IMR-90 (cell line): ENCODE measurements around the gene PAIP1. TPM values are rescaled to one million over a fixed set of nuclear protein-coding genes. Genes with fewer than 3 reads are reported as not detected.

ENCODE experiments used
- ATAC-seq: fragments of 200-7000 bp; cut with Tn5 transposase; 2 replicates; pipeline ENCODE4 v1.9.1; 2020; ENCODE audit warnings: low read depth, mild to moderate bottlenecking, moderate library complexity
- BruUV-seq: library from RNA; stranded (reverse); fragments of 400-500 nt; replicated peaks from 2 replicates; lab custom pipeline; 2021; lab: Mats Ljungman, UMichigan
- CTCF ChIA-PET: fragments of 300-600 bp; formaldehyde crosslinking; extraction: SDS; loops from one replicate; lab custom pipeline; 2021; ENCODE audit warnings: antibody characterized with exemption; lab: Yijun Ruan, JAX
- POLR2A ChIA-PET: fragments of 300-600 bp; sonication (Branson Sonifier 250); formaldehyde crosslinking; loops from one replicate; lab custom pipeline; 2022; ENCODE audit warnings: antibody characterized with exemption; ENCODE audit not compliant: unreplicated experiment; lab: Charles Lee
- DNase-seq: peaks from one replicate; pipeline ENCODE4 v3.0.0; 2013
- H2AFZ ChIP-seq: replicated peaks from 2 replicates; pipeline ENCODE3; 2013; ENCODE audit warnings: low read length, mild to moderate bottlenecking; ENCODE audit not compliant: poor library complexity
- H2AK5ac ChIP-seq: 2 replicates; pipeline ENCODE4 v1.6.1; 2013; ENCODE audit warnings: low read depth, low read length, inconsistent platforms
- H2AK9ac ChIP-seq: replicated peaks from 2 replicates; pipeline ENCODE3; 2013; ENCODE audit warnings: mild to moderate bottlenecking, low read depth, low read length, moderate library complexity; ENCODE audit not compliant: poor library complexity
- H2BK120ac ChIP-seq: 2 replicates; pipeline ENCODE4 v1.6.1; 2013; ENCODE audit warnings: low read depth, low read length, inconsistent platforms
- H2BK15ac ChIP-seq: 3 replicates; pipeline ENCODE4 v1.6.1; 2013; ENCODE audit warnings: low read depth, low read length, inconsistent platforms
- H2BK20ac ChIP-seq: 2 replicates; pipeline ENCODE4 v1.6.1; 2013; ENCODE audit warnings: low read depth, mild to moderate bottlenecking, inconsistent platforms, low read length, moderate library complexity
- H2BK5ac ChIP-seq: 2 replicates; pipeline ENCODE4 v1.6.1; 2013; ENCODE audit warnings: mild to moderate bottlenecking, low read depth, low read length, inconsistent platforms; ENCODE audit not compliant: poor library complexity, severe bottlenecking
- H3K14ac ChIP-seq: replicated peaks from 2 replicates; pipeline ENCODE4 v1.6.1; 2013; ENCODE audit warnings: low read depth, low read length, inconsistent platforms
- H3K18ac ChIP-seq: 2 replicates; pipeline ENCODE4 v1.6.1; 2013; ENCODE audit warnings: low read depth, low read length, control low read depth
- H3K23ac ChIP-seq: 2 replicates; pipeline ENCODE4 v1.6.1; 2013; ENCODE audit warnings: low read depth, low read length, inconsistent platforms
- H3K27ac ChIP-seq: 2 replicates; pipeline ENCODE4 v1.5.1; 2013; ENCODE audit warnings: mild to moderate bottlenecking, control low read depth, low read length; ENCODE audit not compliant: insufficient read depth
- H3K27me3 ChIP-seq: 2 replicates; pipeline ENCODE4 v1.6.1; 2013; ENCODE audit warnings: low read length; ENCODE audit not compliant: control insufficient read depth, insufficient read depth
- H3K36me3 ChIP-seq: 2 replicates; pipeline ENCODE4 v1.6.1; 2013; ENCODE audit warnings: low read length, mixed read lengths; ENCODE audit not compliant: control insufficient read depth, insufficient read depth
- H3K4ac ChIP-seq: 2 replicates; pipeline ENCODE4 v1.6.1; 2013; ENCODE audit warnings: low read depth, low read length, inconsistent platforms
- H3K4me1 ChIP-seq: 2 replicates; pipeline ENCODE4 v1.6.1; 2013; ENCODE audit warnings: low read length, mixed read lengths; ENCODE audit not compliant: control insufficient read depth, insufficient read depth
- H3K4me2 ChIP-seq: 2 replicates; pipeline ENCODE4 v1.6.1; 2013; ENCODE audit warnings: low read depth, mild to moderate bottlenecking, control low read depth, low read length, moderate library complexity
- H3K4me3 ChIP-seq: 2 replicates; pipeline ENCODE4 v1.5.1; 2013; ENCODE audit warnings: low read depth, mild to moderate bottlenecking, control low read depth, low read length, moderate library complexity; ENCODE audit not compliant: insufficient read depth
- H3K56ac ChIP-seq: 2 replicates; pipeline ENCODE4 v1.6.1; 2013; ENCODE audit warnings: low read length, inconsistent platforms; ENCODE audit not compliant: insufficient read depth; ENCODE audit errors: extremely low read depth
- H3K79me1 ChIP-seq, 2 experiments: 2 replicates each; pipeline ENCODE4 v1.6.1; 2013; ENCODE audit warnings: low read length in 2 of 2, inconsistent platforms in 1 of 2, low read depth in 1 of 2
- H3K9ac ChIP-seq: 2 replicates; pipeline ENCODE4 v1.6.1; 2013; ENCODE audit warnings: low read depth, low read length, control low read depth
- H3K9me1 ChIP-seq: 2 replicates; pipeline ENCODE4 v1.6.1; 2013; ENCODE audit warnings: low read length, inconsistent platforms; ENCODE audit not compliant: insufficient read depth
- H3K9me3 ChIP-seq: 2 replicates; pipeline ENCODE4 v1.6.1; 2013; ENCODE audit warnings: low read length; ENCODE audit not compliant: control insufficient read depth, insufficient read depth
- H4K20me1 ChIP-seq: 2 replicates; pipeline ENCODE4 v1.6.1; 2013; ENCODE audit warnings: low read length, inconsistent platforms; ENCODE audit not compliant: insufficient read depth
- H4K5ac ChIP-seq: 2 replicates; pipeline ENCODE4 v1.6.1; 2013; ENCODE audit warnings: mild to moderate bottlenecking, low read depth, low read length, control low read depth
- H4K8ac ChIP-seq, 2 experiments: 2 replicates each; pipeline ENCODE4 v1.6.1; 2013; ENCODE audit warnings: low read depth in 2 of 2, low read length in 2 of 2, control low read depth in 1 of 2, inconsistent platforms in 1 of 2
- H4K91ac ChIP-seq: 2 replicates; pipeline ENCODE4 v1.6.1; 2013; ENCODE audit warnings: low read depth, low read length, inconsistent platforms; ENCODE audit not compliant: insufficient read depth
- MAFK ChIP-seq: IDR thresholded peaks from 2 replicates; pipeline ENCODE4 v1.6.1; 2012; ENCODE audit warnings: low read depth, low read length, improper control_type of control experiment
- dilution Hi-C: fragments of 300-500 bp; cut with HindIII; formaldehyde crosslinking; loops from one replicate; pipeline ENCODE4 v1.14.3; 2018; ENCODE audit warnings: low sequenced_read_pairs; ENCODE audit not compliant: unreplicated experiment
- in situ Hi-C: fragments of 300-500 bp; cut with MboI; formaldehyde crosslinking; loops from 3 replicates; pipeline ENCODE4 v1.14.3; 2019; ENCODE audit warnings: low sequenced_read_pairs, inconsistent platforms, mixed read lengths
- intact Hi-C: fragments of 100-400 bp; cut with micrococcal nuclease; formaldehyde crosslinking; loops from 2 replicates; pipeline ENCODE4 v1.10.0; 2022
- polyA plus RNA-seq, 3 experiments: library from polyadenylated mRNA; depleted of rRNA; stranded (reverse); fragments of >200 nt; gene quantifications; 2 replicates each; pipeline ENCODE4 v1.2.3, GENCODE V29; 2012; ENCODE audit warnings: low replicate concordance in 1 of 3
- total RNA-seq: library from RNA; depleted of rRNA; stranded (reverse); fragments of >200 nt; gene quantifications from 2 replicates; pipeline ENCODE4 v1.2.3, GENCODE V29; 2012
- TF ChIP-seq, protein P1 (sequence below): fragments of 150-350 bp; IDR thresholded peaks from 2 replicates; pipeline ENCODE4 v1.6.1; 2017; ENCODE audit warnings: mild to moderate bottlenecking, antibody characterized with exemption, low read length, low read depth

The PAIP1 gene
- total and polyA plus RNA-seq, 2 of the 4 experiments (the other 2 are of a cell fraction): 59.1 to 123 TPM

DNA sequence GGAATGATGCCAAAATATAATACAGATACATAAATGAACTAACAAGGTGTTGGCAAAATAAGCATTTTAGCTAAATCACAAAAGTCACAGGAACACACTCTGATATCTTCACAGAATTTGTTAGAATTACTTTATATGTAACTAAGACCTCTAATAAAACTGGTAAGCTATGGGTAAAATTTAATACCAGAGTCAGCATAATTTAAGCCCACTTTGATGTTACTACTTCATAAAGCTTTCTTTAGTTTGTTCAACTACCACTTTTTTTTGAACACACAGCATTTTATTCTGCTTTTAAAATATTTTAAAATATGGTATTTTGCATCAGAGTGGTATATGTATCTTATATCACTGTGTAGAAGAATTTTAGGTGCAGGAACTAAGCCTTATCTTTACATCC is 19.9 kb downstream of the PAIP1 start:
- POLR2A ChIA-PET: no interaction called here
- peaks cover 41% of the 10 kb centered on the region for H3K36me3 ChIP-seq

More for the DNA sequence above, 19.9 kb downstream of the PAIP1 start:
- Histone ChIP-seq H3K27ac (no peak overlapping the region), H2BK5ac (no peak overlapping the region), H2BK120ac (no peak overlapping the region), H2BK15ac (no peak overlapping the region), H3K18ac (no peak overlapping the region), H4K20me1 (no peaks in the 10 kb centered on the region), H2BK20ac (no peak overlapping the region), H3K4me3 (no peak overlapping the region), H3K14ac (no peak overlapping the region), H3K4me1 (no peaks in the 10 kb centered on the region), H2AFZ (no peak overlapping the region), H3K56ac (no peak overlapping the region), H3K9me3 (no peaks in the 10 kb centered on the region), H4K91ac (no peak overlapping the region), H4K8ac (no peak overlapping the region), H3K23ac (no peak overlapping the region), H3K27me3 (no peaks in the 10 kb centered on the region), H2AK9ac (no peak overlapping the region), H3K4ac (no peak overlapping the region), H3K9ac (no peak overlapping the region), H2AK5ac (no peak overlapping the region), H3K4me2 (no peak overlapping the region), H3K9me1 (no peaks in the 10 kb centered on the region), H3K79me1 (peaks cover 3 to 4% of the 10 kb centered on the region in 2 experiments; a peak in 3 of 4 replicates), H4K5ac (no peak overlapping the region)
- no peak for DNase-seq
- in situ Hi-C loops (no loop called here), dilution Hi-C loops (no loop called here), intact Hi-C loops (no loop called here)
- CTCF ChIA-PET: no interaction called here
- TF ChIP-seq, protein P1, sequence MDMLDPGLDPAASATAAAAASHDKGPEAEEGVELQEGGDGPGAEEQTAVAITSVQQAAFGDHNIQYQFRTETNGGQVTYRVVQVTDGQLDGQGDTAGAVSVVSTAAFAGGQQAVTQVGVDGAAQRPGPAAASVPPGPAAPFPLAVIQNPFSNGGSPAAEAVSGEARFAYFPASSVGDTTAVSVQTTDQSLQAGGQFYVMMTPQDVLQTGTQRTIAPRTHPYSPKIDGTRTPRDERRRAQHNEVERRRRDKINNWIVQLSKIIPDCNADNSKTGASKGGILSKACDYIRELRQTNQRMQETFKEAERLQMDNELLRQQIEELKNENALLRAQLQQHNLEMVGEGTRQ: no peak
- peak; percentile 78 for TF ChIP-seq MAFK
- BruUV-seq: no TSS peak
- no peak for ATAC-seq
